GM21825 (cell line): ENCODE measurements around the gene GPR137C.

ENCODE experiments used
- ATAC-seq: cut with Tn5 transposase; IDR thresholded peaks from one replicate; pipeline ENCODE4 v1.9.1; 2021; ENCODE audit warnings: mild to moderate bottlenecking, moderate library complexity; ENCODE audit not compliant: unreplicated experiment

Gene GPR137C

GRCh38 chr14:52552063-52552988, at the start of gene GPR137C, which contains the start of gene TXNDC16:
Gene GPR137C, plus strand, starts transcription at chr14:52552836. Its CDS starts 312 bp downstream, at chr14:52553148.
Gene TXNDC16, minus strand, starts transcription at chr14:52552505. Its CDS starts 8,948 bp downstream, at chr14:52543557.
- peak; percentile 95 for ATAC-seq

GRCh38 chr14:52513249-52513648, 39.4 kb upstream of the GPR137C start:
- no peak for ATAC-seq

- no peak for ATAC-seq
These were observed 38.4 kb upstream of the GPR137C start for GRCh38 chr14:52514046-52514811.

DNA sequence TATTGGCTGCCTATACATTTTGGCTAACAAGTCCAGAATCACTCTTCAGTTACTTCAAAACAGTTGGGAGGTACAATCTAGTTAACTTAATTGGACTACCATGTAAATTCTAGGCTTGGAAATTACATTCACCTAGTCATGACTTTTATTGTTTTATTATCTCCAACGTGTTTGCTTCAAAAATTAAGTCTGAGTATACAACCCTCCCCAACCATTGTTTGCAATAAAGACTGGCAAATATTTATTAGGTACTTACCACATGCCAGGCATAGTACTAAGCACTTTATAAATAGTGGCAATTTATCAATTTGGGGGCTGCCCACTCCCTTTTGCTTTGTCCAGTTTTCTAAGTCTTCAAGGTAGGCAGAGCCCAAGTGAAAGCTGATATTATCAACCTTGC, 30.6 kb upstream of the GPR137C start:
- ATAC-seq: no peak

GRCh38 chr14:52522581-52523345, 29.9 kb upstream of the GPR137C start:
- no peak for ATAC-seq

DNA sequence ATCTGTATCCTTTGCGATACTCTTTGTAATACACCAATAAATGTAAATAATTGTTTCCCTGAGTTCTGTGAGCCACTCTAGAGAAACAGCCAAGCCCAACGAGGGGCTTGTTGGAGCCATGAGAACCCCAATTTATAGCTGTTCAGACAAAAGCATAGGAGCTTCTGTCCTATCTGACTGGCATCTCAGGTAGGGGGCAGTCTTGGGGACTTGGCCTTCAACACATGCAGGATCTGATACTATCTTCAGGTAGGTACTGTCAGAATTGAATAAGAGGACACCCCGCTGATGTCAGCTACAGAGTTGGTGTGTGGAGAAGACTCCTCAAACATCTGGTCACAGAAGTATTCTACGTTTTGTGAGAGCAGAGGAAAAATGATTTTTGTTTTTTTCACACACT, 25.6 kb upstream of the GPR137C start:
- no peak for ATAC-seq

- no peak for ATAC-seq
These were observed 21.2 kb upstream of the GPR137C start for GRCh38 chr14:52531481-52531880.

GRCh38 chr14:52536269-52536668, 16.4 kb upstream of the GPR137C start:
- no peak for ATAC-seq

GRCh38 chr14:52538623-52539022, 14.0 kb upstream of the GPR137C start:
- ATAC-seq: no peak

DNA sequence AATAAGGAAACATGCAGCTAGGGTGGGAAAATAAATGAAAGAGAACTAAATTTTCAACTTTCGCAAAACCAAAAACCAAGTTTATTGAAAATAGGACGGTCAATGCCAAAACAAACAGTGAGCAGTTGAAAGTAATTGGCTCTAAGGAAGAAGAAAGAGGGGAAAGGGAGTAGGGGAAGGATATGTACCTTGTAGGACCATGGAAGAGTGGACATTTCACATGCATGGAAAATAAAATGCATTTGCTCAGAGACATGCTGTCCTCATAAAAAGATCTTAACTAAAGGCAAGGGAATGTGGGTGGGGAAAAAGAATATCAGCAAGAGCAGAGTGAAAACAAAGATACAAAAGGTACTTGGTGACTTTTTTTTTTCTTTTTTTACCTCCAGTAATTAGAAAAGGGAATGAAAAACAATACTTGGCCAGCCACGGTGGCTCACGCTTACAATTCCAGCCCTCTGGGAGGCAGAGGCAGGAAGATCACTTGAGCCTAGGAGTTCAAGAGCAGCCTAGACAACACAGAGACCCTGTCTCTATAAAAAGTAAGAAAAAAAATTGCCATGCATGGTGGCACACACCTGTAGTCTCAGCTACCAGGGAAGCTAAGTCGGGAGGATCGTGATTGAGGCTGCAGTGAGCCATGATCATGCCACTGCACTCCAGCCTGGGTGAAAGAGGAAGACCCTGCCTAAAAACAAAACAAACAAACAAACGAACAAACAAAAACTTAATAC, 6.9 kb upstream of the GPR137C start:
- ATAC-seq: no peak

- no peak for ATAC-seq
These were observed 6.3 kb upstream of the GPR137C start for GRCh38 chr14:52546318-52546670.

- no peak for ATAC-seq
These were observed 5.6 kb upstream of the GPR137C start for GRCh38 chr14:52547027-52547426.

DNA sequence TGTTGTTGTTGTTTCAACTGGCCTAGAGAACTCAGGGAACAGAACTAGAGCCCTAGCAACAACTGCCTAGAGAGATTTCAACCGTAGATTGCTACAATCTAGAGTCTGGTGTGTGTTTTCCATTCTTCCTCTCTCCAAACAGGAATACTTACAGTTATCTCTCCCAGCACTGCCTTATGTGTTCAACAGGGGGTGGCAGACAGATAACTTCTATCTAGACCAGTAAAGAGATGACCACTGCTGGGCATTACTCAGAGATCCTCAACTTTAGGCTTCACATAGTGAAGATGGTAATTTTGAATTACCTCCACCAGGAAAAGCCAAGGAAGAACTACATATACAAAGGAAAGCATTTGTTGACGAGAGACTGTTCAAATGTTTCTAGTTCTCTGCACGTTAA, 5.1 kb upstream of the GPR137C start:
- no peak for ATAC-seq

DNA sequence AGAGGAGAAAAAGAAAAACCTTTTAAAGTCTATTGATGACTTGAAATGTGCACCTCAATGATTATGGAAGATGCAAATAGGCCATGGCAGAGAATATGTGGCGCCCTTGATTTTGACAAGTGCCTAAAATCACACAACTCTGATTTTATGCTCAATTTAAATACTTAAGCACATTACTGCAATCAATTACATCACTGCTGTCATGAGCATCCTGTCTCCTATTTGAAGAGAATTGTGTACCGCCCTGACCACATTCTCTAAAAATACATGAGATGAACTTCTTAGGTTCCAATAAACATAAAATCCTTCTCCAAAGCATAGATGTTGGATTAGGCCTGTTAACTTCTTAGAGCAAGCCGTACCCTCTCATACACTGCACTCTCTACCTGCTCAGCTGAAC, 2.0 kb upstream of the GPR137C start:
- ATAC-seq: no peak

- no peak for ATAC-seq
These were observed 1.4 kb upstream of the GPR137C start for GRCh38 chr14:52551205-52551604.

DNA sequence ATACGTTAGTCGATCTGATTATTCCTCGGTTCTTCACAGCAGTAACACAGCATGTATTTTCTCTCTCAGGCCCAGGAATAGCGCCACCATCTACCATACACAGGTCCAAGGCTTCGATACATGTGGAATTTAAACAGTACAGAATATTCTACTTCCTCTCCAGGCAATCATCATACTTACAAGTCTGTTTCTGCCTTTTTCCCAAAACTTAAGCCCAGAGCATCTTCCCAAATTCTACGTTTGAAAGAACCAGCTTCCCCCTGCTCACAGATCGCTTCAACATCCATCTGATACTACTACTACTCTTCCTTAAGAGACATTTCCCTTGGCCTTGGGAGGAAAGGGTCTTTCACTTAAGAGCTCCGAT, 957 bp upstream of the GPR137C start:
- ATAC-seq: no peak

DNA sequence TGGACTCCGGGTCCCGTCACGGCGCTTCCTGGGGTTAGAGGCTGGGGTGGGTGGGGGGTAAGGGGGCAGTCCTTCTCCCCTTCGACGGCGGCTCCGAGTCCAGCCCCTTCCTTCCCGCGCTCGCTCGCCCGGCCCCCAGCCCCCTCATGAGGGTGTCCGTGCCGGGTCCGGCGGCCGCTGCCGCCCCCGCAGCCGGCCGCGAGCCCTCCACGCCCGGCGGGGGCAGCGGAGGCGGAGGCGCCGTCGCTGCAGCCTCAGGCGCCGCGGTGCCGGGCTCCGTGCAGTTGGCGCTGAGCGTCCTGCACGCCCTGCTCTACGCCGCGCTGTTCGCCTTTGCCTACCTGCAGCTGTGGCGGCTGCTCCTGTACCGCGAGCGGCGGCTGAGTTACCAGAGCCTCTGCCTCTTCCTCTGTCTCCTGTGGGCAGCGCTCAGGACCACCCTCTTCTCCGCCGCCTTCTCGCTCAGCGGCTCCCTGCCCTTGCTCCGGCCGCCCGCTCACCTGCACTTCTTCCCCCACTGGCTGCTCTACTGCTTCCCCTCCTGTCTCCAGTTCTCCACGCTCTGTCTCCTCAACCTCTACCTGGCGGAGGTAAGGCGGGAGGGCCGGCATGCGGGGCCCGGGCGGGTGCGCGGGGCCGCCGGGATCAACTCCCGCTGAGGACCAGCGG, 500 bp downstream of the GPR137C start:
- peak; percentile 15 for ATAC-seq

DNA sequence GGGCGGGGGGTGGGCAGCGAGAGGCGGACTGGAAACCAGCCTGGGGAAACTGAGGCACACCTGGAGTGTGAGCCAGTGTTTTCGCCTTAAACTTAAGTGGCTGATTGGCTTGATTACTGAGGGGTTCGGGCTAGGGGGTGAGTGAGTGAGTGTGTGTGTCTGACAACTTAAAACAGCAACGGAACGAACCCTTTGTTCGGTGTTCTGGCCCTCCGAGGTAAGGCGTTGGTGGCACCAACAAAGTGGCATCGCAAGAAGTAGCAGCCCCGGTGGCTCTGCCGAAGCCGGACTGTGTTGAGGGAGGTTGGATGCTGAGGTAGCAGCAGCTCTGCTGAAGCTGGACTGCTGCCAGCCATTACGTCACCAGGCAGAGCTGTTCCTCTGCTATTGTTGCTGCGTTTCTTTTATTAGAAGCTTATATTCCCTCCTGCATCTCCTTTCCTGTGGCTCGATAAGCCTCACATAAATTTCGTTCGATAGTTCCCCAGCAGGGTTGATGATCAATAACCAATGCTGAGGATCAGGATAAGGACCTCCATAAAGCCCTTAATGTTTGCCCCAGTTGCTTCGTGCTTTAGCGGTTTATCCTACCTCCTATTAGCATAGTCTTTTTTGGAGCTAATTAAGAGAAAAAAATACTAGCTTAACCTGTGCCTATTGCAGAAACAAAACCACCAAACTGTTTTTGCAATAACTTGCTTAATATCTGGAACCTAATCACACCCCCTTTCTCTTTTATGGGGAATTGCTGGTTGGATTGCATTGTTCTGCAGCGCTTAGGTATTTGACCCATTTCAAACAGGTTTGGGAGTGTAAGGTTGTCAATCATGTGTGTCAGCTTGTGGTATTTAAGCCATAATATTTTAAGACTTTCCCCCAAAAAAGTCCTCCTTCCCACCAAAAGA, 1.3 kb downstream of the GPR137C start:
- ATAC-seq: no peak

- ATAC-seq: no peak
These were observed 6.1 kb downstream of the GPR137C start for GRCh38 chr14:52558688-52559087.
